RWPE2 (cell line): ENCODE measurements around the gene CHAC1.

Experiments used
- ATAC-seq: fragments of 200-7000 bp; cut with Tn5 transposase; 3 replicates; pipeline ENCODE4 v1.9.1; 2021; ENCODE audit warnings: low read depth
- DNase-seq: peaks from one replicate; pipeline ENCODE4 v3.0.0-alpha.2; 2020; ENCODE audit warnings: low spot score
- H3K27ac ChIP-seq: fragments of 450-650 bp; 2 replicates; pipeline ENCODE4 v1.5.1; 2017; ENCODE audit warnings: mild to moderate bottlenecking; ENCODE audit not compliant: poor library complexity, severe bottlenecking
- H3K27me3 ChIP-seq: fragments of 250-450 bp; sonication (Bioruptor Pico); 2 replicates; pipeline ENCODE4 v1.5.1; 2021; ENCODE audit warnings: mild to moderate bottlenecking, moderate library complexity; ENCODE audit not compliant: insufficient read depth, poor library complexity, severe bottlenecking
- H3K36me3 ChIP-seq: fragments of 250-450 bp; sonication (Bioruptor Pico); 2 replicates; pipeline ENCODE4 v1.5.1; 2020; ENCODE audit warnings: low read depth, mild to moderate bottlenecking, moderate library complexity
- H3K4me1 ChIP-seq: fragments of 250-450 bp; sonication (Bioruptor Pico); 2 replicates; pipeline ENCODE4 v1.5.1; 2021; ENCODE audit warnings: mild to moderate bottlenecking, moderate library complexity; ENCODE audit not compliant: insufficient read depth, poor library complexity, severe bottlenecking
- H3K4me3 ChIP-seq: fragments of 250-450 bp; sonication (Bioruptor Pico); 2 replicates; pipeline ENCODE4 v1.5.1; 2021; ENCODE audit warnings: mild to moderate bottlenecking, moderate library complexity; ENCODE audit not compliant: severe bottlenecking
- H3K9me3 ChIP-seq: fragments of 250-450 bp; sonication (Bioruptor Pico); 2 replicates; pipeline ENCODE4 v1.5.1; 2021; ENCODE audit warnings: mild to moderate bottlenecking, moderate library complexity; ENCODE audit not compliant: severe bottlenecking
- CTCF ChIP-seq: fragments of 450-650 bp; IDR thresholded peaks from one replicate; pipeline ENCODE4 v1.5.1; 2017; ENCODE audit warnings: mild to moderate bottlenecking, moderate library complexity; ENCODE audit not compliant: poor library complexity, severe bottlenecking

The CHAC1 gene

GRCh38 chr15:40992825-40993224, 39.6 kb downstream of the CHAC1 start:
- TF ChIP-seq CTCF, result no peak
- no peak overlapping the region for H3K27ac ChIP-seq
- H3K27me3 ChIP-seq, result no peaks in the 10 kb centered on the region
- peaks cover 88% of the 10 kb centered on the region for H3K36me3 ChIP-seq
- H3K9me3 ChIP-seq, result no peaks in the 10 kb centered on the region
- no peak overlapping the region for H3K4me3 ChIP-seq
- H3K4me1 ChIP-seq, result no peaks in the 10 kb centered on the region
- ATAC-seq (no peak), DNase-seq (no peak)

DNA sequence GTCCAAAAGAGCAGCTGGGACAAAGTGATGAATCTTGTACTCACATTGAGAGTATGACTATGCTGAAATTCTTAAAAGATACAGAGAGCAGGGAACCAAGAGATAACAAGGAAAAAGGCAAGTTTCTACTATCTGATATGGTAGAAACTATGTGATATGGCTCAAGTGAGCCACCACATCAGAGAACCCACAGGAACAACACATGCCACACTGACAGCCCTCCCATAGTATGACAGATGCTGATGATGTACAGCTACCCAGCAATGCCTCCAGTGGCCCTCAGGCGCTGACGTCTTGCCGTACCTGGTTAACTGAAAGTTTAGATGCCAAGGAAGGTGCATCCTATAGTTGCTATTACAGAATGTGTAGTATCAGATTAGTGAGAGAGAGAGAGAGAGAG, 42.4 kb downstream of the CHAC1 start:
- peaks cover 17% of the 10 kb centered on the region for H3K4me1 ChIP-seq
- DNase-seq (no peak), ATAC-seq (no peak)
- no peak overlapping the region for H3K4me3 ChIP-seq
- H3K27me3 ChIP-seq, result no peaks in the 10 kb centered on the region
- H3K27ac ChIP-seq, result no peak overlapping the region
- H3K9me3 ChIP-seq, result no peaks in the 10 kb centered on the region
- TF ChIP-seq CTCF, result no peak
- peaks cover 88% of the 10 kb centered on the region for H3K36me3 ChIP-seq

DNA sequence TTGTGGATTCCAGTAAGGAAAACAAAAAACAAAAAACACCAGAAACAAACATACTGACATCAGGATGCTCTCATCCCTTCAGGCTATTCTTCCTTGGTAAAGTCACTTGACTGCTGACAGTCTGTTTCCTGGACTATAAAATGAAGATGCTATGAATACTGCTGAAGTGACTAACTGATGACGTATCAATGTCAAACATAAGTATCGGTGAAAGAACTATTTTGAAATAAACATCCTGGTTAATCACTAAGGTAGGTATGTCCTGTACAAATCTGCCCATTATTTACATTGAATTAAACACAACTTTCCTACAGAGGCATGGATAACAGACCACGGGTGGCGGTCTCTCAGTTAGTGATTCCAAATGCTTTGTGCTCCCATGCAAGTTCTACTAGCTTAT, 45.9 kb downstream of the CHAC1 start:
- Histone ChIP-seq H3K9me3 (no peaks in the 10 kb centered on the region), H3K4me3 (no peak overlapping the region), H3K4me1 (peaks cover 17% of the 10 kb centered on the region), H3K27ac (peak overlapping the region; percentile 71), H3K36me3 (peaks cover 84% of the 10 kb centered on the region), H3K27me3 (no peaks in the 10 kb centered on the region)
- peak; percentile 91 for ATAC-seq
- TF ChIP-seq CTCF, result no peak
- DNase-seq, result no peak

GRCh38 chr15:41001524-41002214, 48.4 kb downstream of the CHAC1 start:
- Histone ChIP-seq H3K4me1 (peaks cover 17% of the 10 kb centered on the region), H3K27ac (no peak overlapping the region), H3K9me3 (no peaks in the 10 kb centered on the region), H3K4me3 (no peak overlapping the region), H3K27me3 (no peaks in the 10 kb centered on the region), H3K36me3 (peaks cover 82% of the 10 kb centered on the region)
- TF ChIP-seq CTCF, result no peak
- DNase-seq (no peak), ATAC-seq (no peak)

DNA sequence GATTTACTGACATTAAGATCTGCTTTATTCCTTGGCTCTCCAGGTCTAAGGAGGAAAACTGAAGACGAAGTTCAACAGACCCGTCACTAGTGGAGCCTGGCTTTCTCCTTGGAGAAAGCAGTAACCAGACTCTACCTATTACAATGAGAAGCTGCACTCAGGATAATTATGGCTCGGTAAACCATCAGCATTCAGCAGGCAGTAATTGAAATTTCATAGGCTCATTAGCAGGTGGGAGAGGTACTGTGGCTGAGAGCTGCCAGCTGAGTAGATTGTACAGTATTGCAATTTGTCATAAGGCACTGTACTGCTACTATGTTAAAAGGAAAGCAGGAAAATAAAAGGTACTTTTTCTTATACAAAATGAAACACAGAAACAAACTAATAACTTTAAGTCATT, 51.2 kb downstream of the CHAC1 start:
- no peak overlapping the region for H3K4me3 ChIP-seq
- peaks cover 76% of the 10 kb centered on the region for H3K36me3 ChIP-seq
- H3K9me3 ChIP-seq, result no peaks in the 10 kb centered on the region
- TF ChIP-seq CTCF, result no peak
- H3K27me3 ChIP-seq, result no peaks in the 10 kb centered on the region
- DNase-seq, result no peak
- H3K27ac ChIP-seq, result no peak overlapping the region
- ATAC-seq, result no peak
- peaks cover 6% of the 10 kb centered on the region for H3K4me1 ChIP-seq
